HCT116 (cell line): ENCODE data around the gene ABCF3.
A peak's percentile ranks its signal among the peaks of the same experiment; 100 is the strongest.

Source experiments
- ELF1 ChIP-seq: IDR thresholded peaks from 2 replicates; pipeline ENCODE4 v1.6.1; 2012; ENCODE audit warnings: low read depth, borderline replicate concordance
- EZH2 ChIP-seq: fragments of 200-600 bp; sonication (generic); IDR thresholded peaks from 2 replicates; pipeline ENCODE4 v1.6.1; 2017; ENCODE audit warnings: antibody characterized with exemption, mixed run types
- EZH2phosphoT487 ChIP-seq: fragments of 200-600 bp; IDR thresholded peaks from 2 replicates; pipeline ENCODE4 v1.6.1; 2018; ENCODE audit warnings: antibody characterized with exemption, borderline replicate concordance
- POLR2A ChIP-seq: IDR thresholded peaks from 2 replicates; pipeline ENCODE4 v1.7.0; 2011; ENCODE audit warnings: borderline replicate concordance; ENCODE audit not compliant: insufficient read depth, insufficient read length; ENCODE audit errors: extremely low read depth
- YY1 ChIP-seq: IDR thresholded peaks from 2 replicates; pipeline ENCODE4 v1.6.1; 2011; ENCODE audit warnings: low read length, low read depth, moderate library complexity, mild to moderate bottlenecking; ENCODE audit not compliant: insufficient replicate concordance; ENCODE audit errors: extremely low read depth
- TF ChIP-seq, protein P1 (sequence below), 3 experiments: fragments of 200-600 bp in 1 of 3; sonication (generic) in 1 of 3; IDR thresholded peaks in 2 of 3; conservative IDR thresholded peaks in 1 of 3; 2 replicates each; pipeline ENCODE4 v1.5.1; 2012 to 2017; ENCODE audit warnings: low read depth in 2 of 3, low read length in 2 of 3, antibody characterized with exemption in 1 of 3, borderline replicate concordance in 1 of 3, control low read depth in 1 of 3, mild to moderate bottlenecking in 1 of 3, mixed read lengths in 1 of 3, mixed run types in 1 of 3, moderate library complexity in 1 of 3; ENCODE audit not compliant: insufficient read depth in 1 of 3

DNA sequence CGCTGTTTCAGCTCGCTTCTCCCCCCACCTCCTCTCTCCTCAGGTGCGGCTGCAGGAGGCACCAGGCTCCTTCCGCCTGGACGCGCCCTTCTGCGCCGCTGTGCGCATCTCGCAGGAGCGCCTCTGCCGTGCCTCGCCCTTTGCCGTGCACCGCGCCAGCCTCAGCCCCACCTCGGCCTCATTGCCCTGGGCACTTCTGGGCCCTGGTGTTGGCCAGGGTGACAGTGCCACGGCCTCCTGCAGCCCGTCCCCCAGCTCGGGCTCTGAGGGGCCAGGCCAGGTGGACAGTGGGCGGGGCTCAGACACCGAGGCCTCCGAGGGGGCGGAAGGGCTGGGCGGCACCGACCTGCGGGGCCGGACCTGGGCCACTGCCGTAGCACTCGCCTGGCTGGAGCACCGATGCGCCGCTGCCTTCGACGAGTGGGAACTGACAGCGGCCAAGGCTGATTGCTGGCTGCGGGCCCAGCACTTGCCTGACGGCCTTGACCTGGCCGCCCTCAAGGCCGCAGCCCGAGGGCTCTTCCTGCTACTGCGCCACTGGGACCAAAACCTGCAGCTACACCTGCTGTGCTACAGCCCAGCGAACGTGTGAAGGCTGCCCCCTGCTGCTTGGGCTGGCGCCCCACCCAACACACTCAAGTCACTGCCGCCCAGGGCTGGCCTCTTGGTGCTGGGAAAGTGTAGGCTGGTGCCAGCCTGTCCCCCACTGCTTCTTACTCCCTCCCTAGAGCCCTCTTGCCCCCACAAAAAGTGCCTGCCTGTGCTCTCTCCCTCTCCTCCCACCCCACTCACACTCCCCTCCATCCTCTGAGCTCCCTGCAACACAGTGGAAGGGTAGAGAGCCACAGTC is 55.7 kb downstream of the ABCF3 start:
- TF ChIP-seq POLR2A (no peak), EZH2 (no peak), ELF1 (no peak), EZH2phosphoT487 (no peak), YY1 (no peak)
- TF ChIP-seq, protein P1, sequence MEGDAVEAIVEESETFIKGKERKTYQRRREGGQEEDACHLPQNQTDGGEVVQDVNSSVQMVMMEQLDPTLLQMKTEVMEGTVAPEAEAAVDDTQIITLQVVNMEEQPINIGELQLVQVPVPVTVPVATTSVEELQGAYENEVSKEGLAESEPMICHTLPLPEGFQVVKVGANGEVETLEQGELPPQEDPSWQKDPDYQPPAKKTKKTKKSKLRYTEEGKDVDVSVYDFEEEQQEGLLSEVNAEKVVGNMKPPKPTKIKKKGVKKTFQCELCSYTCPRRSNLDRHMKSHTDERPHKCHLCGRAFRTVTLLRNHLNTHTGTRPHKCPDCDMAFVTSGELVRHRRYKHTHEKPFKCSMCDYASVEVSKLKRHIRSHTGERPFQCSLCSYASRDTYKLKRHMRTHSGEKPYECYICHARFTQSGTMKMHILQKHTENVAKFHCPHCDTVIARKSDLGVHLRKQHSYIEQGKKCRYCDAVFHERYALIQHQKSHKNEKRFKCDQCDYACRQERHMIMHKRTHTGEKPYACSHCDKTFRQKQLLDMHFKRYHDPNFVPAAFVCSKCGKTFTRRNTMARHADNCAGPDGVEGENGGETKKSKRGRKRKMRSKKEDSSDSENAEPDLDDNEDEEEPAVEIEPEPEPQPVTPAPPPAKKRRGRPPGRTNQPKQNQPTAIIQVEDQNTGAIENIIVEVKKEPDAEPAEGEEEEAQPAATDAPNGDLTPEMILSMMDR (IDR thresholded peaks at IDR 0.05 in 2 of 3, conservative IDR thresholded peaks at IDR 0.05 in 1 of 3; ENCODE audit: borderline replicate concordance in 1 of 3, insufficient read depth in 1 of 3, low read depth in 2 of 3, low read length in 2 of 3): peak in 2 of 3 experiments; percentile 41 to 49; a peak in 4 of 6 replicates
